NOMO-1 (cell line): ENCODE data around the gene KCTD11.
"Not testable (repeated sequence)": the region's sequence is repeated elsewhere in the genome, so short reads cannot be mapped to it uniquely, and the experiment has no call there.

ENCODE experiments used
- DNase-seq, 2 experiments: peaks; one replicate each; lab custom pipeline; 2025; ENCODE audit not compliant: unreplicated experiment in 2 of 2; lab: John Stamatoyannopoulos, UW

KCTD11 gene

GRCh38 chr17:7341842-7342241, 10.1 kb upstream of the KCTD11 start:
- no peak for DNase-seq

- no peak for DNase-seq
Observed at GRCh38 chr17:7343250-7343649, 8.7 kb upstream of the KCTD11 start.

GRCh38 chr17:7346761-7347614, 5.0 kb upstream of the KCTD11 start:
- no peak for DNase-seq

GRCh38 chr17:7347630-7348477, 4.1 kb upstream of the KCTD11 start:
- no peak for DNase-seq

- no peak for DNase-seq
Observed at GRCh38 chr17:7348478-7349242, 3.3 kb upstream of the KCTD11 start.

- no peak for DNase-seq
Observed at GRCh38 chr17:7352503-7352889, 534 bp downstream of the KCTD11 start.

GRCh38 chr17:7352910-7353635, 1.1 kb downstream of the KCTD11 start:
- no peak for DNase-seq

- no peak for DNase-seq
Observed at GRCh38 chr17:7354262-7354843, 2.4 kb downstream of the KCTD11 start.

GRCh38 chr17:7355053-7355452, 3.1 kb downstream of the KCTD11 start, which contains the start of gene TMEM95:
TSS of gene TMEM95 (plus strand) at chr17:7355156. CDS start at chr17:7355205, 49 bp downstream.
- no peak for DNase-seq

GRCh38 chr17:7355573-7355972, 3.6 kb downstream of the KCTD11 start:
- no peak for DNase-seq

- peak; percentile 54 to 56 for DNase-seq
Observed at GRCh38 chr17:7356072-7356549, 4.1 kb downstream of the KCTD11 start.

GRCh38 chr17:7356756-7357155, 4.8 kb downstream of the KCTD11 start:
- DNase-seq, result no peak

- DNase-seq, result no peak
Observed at GRCh38 chr17:7357381-7357780, 5.4 kb downstream of the KCTD11 start.

GRCh38 chr17:7361906-7362305, 9.9 kb downstream of the KCTD11 start:
- DNase-seq, result no peak

GRCh38 chr17:7363311-7363710, 11.3 kb downstream of the KCTD11 start:
- no peak for DNase-seq

- not testable (repeated sequence) for DNase-seq
Observed at GRCh38 chr17:7365963-7366362, 14.0 kb downstream of the KCTD11 start.

GRCh38 chr17:7367083-7367482, 15.1 kb downstream of the KCTD11 start:
- no peak for DNase-seq

GRCh38 chr17:7367918-7368598, 16.1 kb downstream of the KCTD11 start:
- no peak for DNase-seq

- DNase-seq, result not testable (repeated sequence)
Observed at GRCh38 chr17:7368599-7368994, 16.6 kb downstream of the KCTD11 start.
